ENCODE measurements around the gene PILRA. TPM values are rescaled to one million over a fixed set of nuclear protein-coding genes. Genes with fewer than 3 reads are reported as not detected.
A peak's percentile ranks its signal among the peaks of the same experiment; 100 is the strongest.
"Not testable (repeated sequence)": the region's sequence is repeated elsewhere in the genome, so short reads cannot be mapped to it uniquely, and the experiment has no call there.

Gene PILRA
- total RNA-seq, 2 experiments from 2014 or later = 8.1 to 11.5 TPM

DNA sequence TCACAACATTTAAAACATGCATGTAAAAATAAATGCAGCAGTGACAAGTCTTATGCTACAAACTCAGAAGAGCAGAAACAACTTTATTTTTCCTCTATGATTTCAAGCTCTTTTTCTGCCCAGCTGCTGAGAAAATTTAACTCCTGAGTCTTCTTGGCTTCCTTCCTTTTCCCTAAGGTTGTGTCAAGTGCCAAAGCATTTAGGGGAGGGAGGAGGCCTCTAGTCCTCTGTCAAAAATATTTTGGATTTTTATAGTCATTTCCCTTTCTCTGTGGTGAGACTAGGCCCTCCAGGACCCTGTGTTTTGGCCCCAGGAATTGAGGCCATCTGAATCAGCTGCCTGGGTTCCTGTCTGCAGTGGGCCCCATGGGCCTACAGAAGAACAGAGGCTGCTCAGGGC, 26.4 kb upstream of the PILRA start:
- peaks cover 48% of the 10 kb centered on the region for H3K4me1 Mint-ChIP-seq (ENCODE audit: low read depth)
- POLR2A ChIA-PET = interaction anchor here (1.5 kb wide), 1 partner anchor 81 kb away, joined by 7 read pairs; the partner anchor contains the start of gene ZCWPW1
- H3K27me3 Mint-ChIP-seq (ENCODE audit: low read depth) = no peaks in the 10 kb centered on the region
- CTCF ChIA-PET = interaction anchor here (0.7 to 2.8 kb wide), 7 partner anchors 54 to 433 kb away, joined by 3 to 13 read pairs (median 3); no protein-coding TSS in a partner anchor
- peak overlapping the region; percentile 13 for H3K27ac Mint-ChIP-seq
- no peaks in the 10 kb centered on the region for H3K9me3 Mint-ChIP-seq (ENCODE audit: insufficient read depth)
- H3K4me3 Mint-ChIP-seq = no peak overlapping the region
- no peak for ATAC-seq
- no peak for DNase-seq
- peaks cover 70% of the 10 kb centered on the region for H3K36me3 Mint-ChIP-seq (ENCODE audit: low read depth)

DNA sequence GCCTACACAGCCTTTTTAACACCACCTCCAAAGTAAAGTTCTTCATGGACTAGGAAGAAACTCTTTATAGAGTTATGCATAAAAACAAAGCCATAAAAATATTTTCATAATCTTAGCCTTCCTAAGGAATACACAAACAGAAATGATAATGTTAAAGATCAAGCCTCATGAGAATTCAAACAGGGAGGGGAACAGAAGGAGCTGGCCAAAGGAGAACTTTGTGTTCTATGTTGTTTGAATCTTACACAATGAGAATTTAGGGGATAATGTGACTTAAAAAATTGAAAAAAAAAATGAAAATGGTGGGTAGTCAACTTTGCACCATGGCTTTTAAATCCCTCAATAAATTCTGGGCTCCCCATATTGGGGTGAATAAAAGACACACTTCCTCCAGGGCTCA, 24.5 kb upstream of the PILRA start:
- ATAC-seq (no peak), DNase-seq (no peak)
- Mint-ChIP-seq H3K36me3 (ENCODE audit: low read depth) (peaks cover 70% of the 10 kb centered on the region), H3K27ac (no peak overlapping the region), H3K27me3 (ENCODE audit: low read depth) (no peaks in the 10 kb centered on the region), H3K4me1 (ENCODE audit: low read depth) (peaks cover 54% of the 10 kb centered on the region), H3K9me3 (ENCODE audit: insufficient read depth) (no peaks in the 10 kb centered on the region), H3K4me3 (no peak overlapping the region)
- CTCF ChIA-PET = interaction anchor here (0.9 kb wide), 1 partner anchor 216 kb away, joined by 3 read pairs; no protein-coding TSS in a partner anchor
- POLR2A ChIA-PET = interaction anchor here (0.9 kb wide), 1 partner anchor 429 kb away, joined by 3 read pairs; the partner anchor contains the start of gene TRIM4

DNA sequence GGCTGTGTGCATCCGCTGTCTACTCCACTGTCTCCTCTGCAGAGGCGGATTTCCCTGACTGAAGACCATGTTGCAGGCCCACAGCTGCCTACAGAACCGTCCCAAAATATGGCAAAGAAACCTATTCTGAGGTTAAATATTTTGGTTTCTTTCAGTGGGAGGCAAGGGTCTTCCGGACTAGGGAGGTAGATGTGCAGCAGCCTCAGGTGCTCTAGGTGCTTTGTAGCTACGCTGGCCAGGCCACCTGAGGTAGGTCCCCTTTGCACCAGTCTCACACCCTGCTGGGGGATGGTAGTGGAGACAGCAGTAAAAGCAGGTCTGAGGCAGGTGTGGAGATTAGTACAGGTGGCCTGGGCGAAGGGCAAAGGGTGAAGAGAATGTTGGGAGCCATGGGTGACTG, 23.5 kb upstream of the PILRA start:
- POLR2A ChIA-PET = no interaction called here
- Mint-ChIP-seq H3K36me3 (ENCODE audit: low read depth) (peaks cover 64% of the 10 kb centered on the region), H3K27ac (peak overlapping the region; percentile 44), H3K4me3 (no peak overlapping the region), H3K27me3 (ENCODE audit: low read depth) (no peaks in the 10 kb centered on the region), H3K4me1 (ENCODE audit: low read depth) (peaks cover 47% of the 10 kb centered on the region), H3K9me3 (ENCODE audit: insufficient read depth) (no peaks in the 10 kb centered on the region)
- DNase-seq = no peak
- no peak for ATAC-seq
- CTCF ChIA-PET = no interaction called here

DNA sequence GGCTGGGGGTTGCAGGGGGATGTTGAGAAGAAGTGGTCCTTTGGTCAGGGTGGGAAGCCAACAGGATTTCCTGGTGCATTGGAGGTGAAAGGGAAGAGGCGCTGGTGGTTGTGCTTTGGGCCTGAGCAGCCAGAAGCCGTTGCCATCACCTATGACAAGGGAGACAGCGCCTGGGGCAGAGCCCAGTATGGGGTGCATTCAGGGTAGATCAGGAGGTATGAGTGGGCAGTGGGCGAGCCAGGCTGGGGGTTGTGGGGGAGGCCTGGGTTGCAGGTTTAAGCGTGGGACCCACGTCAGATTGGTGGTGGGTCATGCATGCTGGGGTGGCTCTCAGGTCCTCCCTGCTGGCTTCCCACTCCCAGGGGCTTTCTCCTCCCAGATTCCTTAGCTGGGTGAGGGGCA, 21.6 kb upstream of the PILRA start:
- peaks cover 44% of the 10 kb centered on the region for H3K4me1 Mint-ChIP-seq (ENCODE audit: low read depth)

DNA sequence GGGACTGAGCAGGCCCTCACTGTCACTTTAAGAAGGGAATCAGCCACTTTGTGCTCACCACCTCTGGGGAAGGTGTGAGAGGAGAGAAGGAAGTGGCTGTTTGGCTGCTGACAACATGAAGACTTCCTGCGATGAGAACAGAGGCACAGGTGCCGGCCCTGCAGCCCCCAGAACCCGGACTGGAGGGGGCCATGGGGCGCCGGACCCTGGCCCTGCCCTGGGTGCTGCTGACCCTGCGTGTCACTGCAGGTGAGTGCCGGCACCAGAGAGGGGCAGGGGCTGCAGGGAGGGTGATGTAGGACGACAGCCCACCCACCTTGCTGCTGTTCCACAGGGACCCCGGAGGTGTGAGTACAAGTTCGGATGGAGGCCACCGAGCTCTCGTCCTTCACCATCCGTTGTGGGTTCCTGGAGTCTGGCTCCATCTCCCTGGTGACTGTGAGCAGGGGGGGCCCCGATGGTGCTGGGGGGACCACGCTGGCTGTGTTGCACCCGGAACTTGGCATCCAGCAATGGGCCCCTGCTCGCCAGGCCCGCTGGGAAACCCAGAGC, 21.0 kb upstream of the PILRA start:
- peaks cover 59% of the 10 kb centered on the region for H3K36me3 Mint-ChIP-seq (ENCODE audit: low read depth)
- CTCF ChIA-PET; H3K9me3 Mint-ChIP-seq (ENCODE audit: insufficient read depth); H3K27me3 Mint-ChIP-seq (ENCODE audit: low read depth); POLR2A ChIA-PET; DNase-seq: not testable (repeated sequence)
- peak overlapping the region; percentile 92 for H3K27ac Mint-ChIP-seq
- H3K4me3 Mint-ChIP-seq = peak overlapping the region; percentile 74
- H3K4me1 Mint-ChIP-seq (ENCODE audit: low read depth) = peaks cover 44% of the 10 kb centered on the region
- peak; percentile 83 for ATAC-seq

More for the DNA sequence above, 21.6 kb upstream of the PILRA start:
- ChIA-PET CTCF (no interaction called here), POLR2A (no interaction called here)
- ATAC-seq = peak; percentile 35
- Mint-ChIP-seq H3K27me3 (ENCODE audit: low read depth) (no peaks in the 10 kb centered on the region), H3K4me3 (peak overlapping the region; percentile 74), H3K27ac (peak overlapping the region; percentile 92), H3K9me3 (ENCODE audit: insufficient read depth) (no peaks in the 10 kb centered on the region), H3K36me3 (ENCODE audit: low read depth) (peaks cover 63% of the 10 kb centered on the region)
- no peak for DNase-seq

DNA sequence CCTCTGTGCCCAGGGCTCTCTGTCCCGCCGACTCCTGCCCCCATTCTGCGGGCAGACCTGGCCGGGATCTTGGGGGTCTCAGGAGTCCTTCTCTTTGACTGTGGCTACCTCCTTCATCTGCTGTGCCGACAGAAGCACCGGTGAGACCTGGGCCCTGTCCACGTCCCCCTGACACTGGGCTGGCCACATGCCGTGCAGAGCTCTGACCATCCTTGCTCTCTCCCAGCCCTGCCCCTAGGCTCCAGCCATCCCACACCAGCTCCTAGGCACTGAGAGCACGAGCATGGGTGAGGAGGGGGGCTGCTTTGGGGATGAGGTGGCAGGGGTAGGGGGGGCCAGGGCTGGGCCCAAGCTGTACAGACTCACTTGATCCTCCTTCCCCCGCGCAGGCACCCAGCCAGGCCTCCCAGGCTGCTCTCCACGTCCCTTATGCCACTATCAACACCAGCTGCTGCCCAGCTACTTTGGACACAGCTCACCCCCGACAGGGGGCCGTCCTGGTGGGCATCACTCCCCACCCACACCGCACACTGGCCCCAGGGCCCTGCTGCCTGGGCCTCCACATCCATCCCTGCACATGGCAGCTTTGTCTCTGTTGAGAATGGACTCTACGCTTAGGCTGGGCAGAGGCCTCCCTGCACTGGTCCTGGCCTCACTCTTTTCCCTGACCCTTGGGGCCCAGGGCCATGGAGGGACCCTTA, 20.2 kb upstream of the PILRA start:
- DNase-seq = no peak
- Mint-ChIP-seq H3K9me3 (ENCODE audit: insufficient read depth) (no peaks in the 10 kb centered on the region), H3K27me3 (ENCODE audit: low read depth) (no peaks in the 10 kb centered on the region), H3K4me3 (peak overlapping the region; percentile 67), H3K4me1 (ENCODE audit: low read depth) (peaks cover 44% of the 10 kb centered on the region), H3K36me3 (ENCODE audit: low read depth) (peaks cover 55% of the 10 kb centered on the region), H3K27ac (peak overlapping the region; percentile 92)
- ChIA-PET POLR2A (no interaction called here), CTCF (no interaction called here)
- no peak for ATAC-seq

DNA sequence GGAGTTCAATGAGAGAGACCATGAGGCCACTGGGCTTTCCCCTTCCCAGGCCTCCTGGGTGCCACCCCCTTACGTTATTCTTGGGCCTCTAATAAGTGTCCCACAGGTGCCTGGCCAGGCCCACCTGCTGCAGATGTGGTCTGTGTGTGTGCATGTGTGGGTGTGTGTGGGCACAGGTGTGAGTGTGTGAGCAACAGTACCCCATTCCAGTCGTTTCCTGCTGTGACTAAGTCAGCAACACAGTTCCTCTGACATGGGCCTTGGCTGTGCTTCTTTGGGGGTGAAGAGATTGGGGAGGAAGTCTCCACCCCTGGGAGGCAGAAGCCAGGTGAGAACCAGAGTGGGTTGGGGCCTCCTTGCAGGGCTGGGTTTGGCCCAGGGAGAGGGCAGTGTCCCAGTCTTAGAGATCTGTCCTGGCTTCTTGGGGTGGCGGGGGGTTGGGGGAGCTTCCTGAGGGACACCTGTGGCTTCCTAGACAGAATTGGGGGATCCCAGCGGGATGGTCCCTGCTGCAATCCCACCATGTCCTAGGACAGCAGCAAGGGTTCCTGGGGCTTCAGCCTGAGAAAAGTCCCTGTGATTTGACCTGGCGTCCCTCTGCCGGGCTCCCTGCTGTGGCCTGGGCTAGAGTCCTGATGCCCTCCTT, 19.5 kb upstream of the PILRA start:
- ATAC-seq (no peak), DNase-seq (peak; percentile 35)
- H3K4me1 Mint-ChIP-seq (ENCODE audit: low read depth) = peaks cover 44% of the 10 kb centered on the region
- H3K9me3 Mint-ChIP-seq (ENCODE audit: insufficient read depth) = no peaks in the 10 kb centered on the region
- peak overlapping the region; percentile 92 for H3K27ac Mint-ChIP-seq
- H3K27me3 Mint-ChIP-seq (ENCODE audit: low read depth) = no peaks in the 10 kb centered on the region
- peaks cover 53% of the 10 kb centered on the region for H3K36me3 Mint-ChIP-seq (ENCODE audit: low read depth)
- peak overlapping the region; percentile 67 for H3K4me3 Mint-ChIP-seq
- ChIA-PET CTCF (no interaction called here), POLR2A (no interaction called here)

DNA sequence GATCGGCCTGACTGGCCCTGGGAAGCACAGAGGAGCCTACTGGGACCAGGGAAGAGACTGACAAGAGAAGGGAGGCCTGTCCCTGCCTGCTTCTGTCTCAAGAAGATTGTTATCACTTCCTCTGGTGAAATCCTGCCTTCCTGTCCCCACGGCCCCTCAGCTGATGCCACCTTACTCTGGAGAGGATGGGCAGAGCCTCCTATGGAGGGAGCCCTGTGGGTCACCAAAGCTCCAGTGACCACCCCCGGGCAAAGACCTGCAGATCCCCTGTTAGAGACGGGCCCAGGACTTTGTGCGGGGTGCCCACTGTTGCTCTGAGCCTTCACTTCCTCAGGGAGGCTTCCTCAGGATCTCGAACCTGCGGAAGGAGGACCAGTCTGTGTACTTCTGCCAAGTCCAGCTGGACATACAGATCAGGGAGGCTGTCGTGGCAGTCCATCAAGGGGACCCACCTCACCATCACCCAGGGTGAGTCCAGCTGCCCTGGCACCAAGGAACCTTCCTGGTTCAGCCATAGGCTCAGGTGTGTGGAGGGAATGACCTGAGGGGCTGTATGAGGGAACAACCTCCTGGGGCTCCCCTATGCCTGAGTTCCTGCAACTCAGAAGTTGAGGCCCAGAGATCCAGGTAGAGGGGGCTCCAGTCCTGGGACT, 16.7 kb upstream of the PILRA start:
- Mint-ChIP-seq H3K27me3 (ENCODE audit: low read depth) (no peaks in the 10 kb centered on the region), H3K4me3 (no peak overlapping the region), H3K36me3 (ENCODE audit: low read depth) (peaks cover 55% of the 10 kb centered on the region), H3K27ac (peak overlapping the region; percentile 46), H3K4me1 (ENCODE audit: low read depth) (peaks cover 28% of the 10 kb centered on the region), H3K9me3 (ENCODE audit: insufficient read depth) (no peaks in the 10 kb centered on the region)
- DNase-seq (no peak), ATAC-seq (no peak)
- ChIA-PET CTCF (no interaction called here), POLR2A (interaction anchor here (0.9 kb wide), 1 partner anchor 8 kb away, joined by 3 read pairs; no protein-coding TSS in a partner anchor)

DNA sequence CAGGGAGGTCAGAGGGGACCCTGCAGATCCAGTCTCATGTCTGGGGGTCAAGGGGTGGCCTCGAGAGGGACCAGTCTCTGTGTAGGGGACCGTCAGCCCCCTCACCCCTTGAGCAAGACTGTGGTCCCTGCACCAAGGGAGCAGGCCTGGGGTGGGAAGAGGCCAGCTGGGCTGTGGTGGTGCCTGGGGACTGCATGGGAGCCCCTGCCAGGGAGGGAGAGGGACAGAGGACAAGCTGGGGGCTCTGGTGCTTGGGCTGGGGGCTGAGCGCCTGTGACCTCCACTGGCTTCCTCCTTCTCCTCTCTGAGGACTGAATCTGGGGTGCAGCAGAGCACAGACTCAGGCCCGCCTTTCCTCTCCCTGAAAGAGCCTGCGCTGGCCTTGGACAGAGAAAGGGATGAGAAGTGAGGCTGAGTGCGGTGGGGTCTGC, 16.1 kb upstream of the PILRA start:
- no peaks in the 10 kb centered on the region for H3K27me3 Mint-ChIP-seq (ENCODE audit: low read depth)
- ChIA-PET POLR2A (interaction anchor here (0.9 kb wide), 1 partner anchor 8 kb away, joined by 3 read pairs; no protein-coding TSS in a partner anchor), CTCF (no interaction called here)
- peak overlapping the region; percentile 46 for H3K27ac Mint-ChIP-seq
- no peak for DNase-seq
- no peak overlapping the region for H3K4me3 Mint-ChIP-seq
- no peak for ATAC-seq
- peaks cover 60% of the 10 kb centered on the region for H3K36me3 Mint-ChIP-seq (ENCODE audit: low read depth)
- no peaks in the 10 kb centered on the region for H3K9me3 Mint-ChIP-seq (ENCODE audit: insufficient read depth)
- peaks cover 23% of the 10 kb centered on the region for H3K4me1 Mint-ChIP-seq (ENCODE audit: low read depth)

DNA sequence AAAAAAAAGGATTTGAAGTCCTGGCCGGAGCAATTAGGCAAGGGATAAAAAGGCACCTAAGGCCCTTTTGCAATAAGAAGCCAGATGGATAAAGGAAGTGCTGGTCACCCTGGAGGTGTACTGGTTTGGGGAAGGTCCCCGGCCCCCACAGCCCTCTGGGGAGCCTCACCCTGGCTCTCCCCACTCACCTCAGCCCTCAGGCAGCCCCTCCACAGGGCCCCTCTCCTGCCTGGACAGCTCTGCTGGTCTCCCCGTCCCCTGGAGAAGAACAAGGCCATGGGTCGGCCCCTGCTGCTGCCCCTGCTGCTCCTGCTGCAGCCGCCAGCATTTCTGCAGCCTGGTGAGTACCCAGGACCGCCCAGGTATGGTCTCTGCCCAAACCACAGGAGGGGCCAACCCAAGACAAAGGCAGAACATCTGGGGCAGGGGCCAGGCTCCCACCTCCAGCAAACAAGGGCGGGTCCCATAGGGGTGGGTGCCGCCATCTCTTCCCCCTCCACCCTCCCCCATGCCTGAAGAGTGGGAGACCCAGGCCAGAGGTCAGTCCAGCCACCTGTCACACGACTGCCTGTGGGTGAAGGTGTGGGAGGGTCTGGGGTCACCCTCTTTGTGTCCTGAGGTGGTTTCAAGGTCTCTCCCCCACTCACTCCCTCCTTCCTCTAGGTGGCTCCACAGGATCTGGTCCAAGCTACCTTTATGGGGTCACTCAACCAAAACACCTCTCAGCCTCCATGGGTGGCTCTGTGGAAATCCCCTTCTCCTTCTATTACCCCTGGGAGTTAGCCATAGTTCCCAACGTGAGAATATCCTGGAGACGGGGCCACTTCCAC, 15.0 kb upstream of the PILRA start, which contains the start of gene PILRB:
Gene PILRB (plus strand): TSS at position 91 of the 830 bp plus-strand sequence. CDS start 186 bp downstream, at position 277.
- ATAC-seq (no peak), DNase-seq (no peak)
- H3K4me3 Mint-ChIP-seq = no peak within 1 kb of the TSS
- no peaks in the 10 kb centered on the region for H3K9me3 Mint-ChIP-seq (ENCODE audit: insufficient read depth)
- ChIA-PET POLR2A (no interaction called here), CTCF (no interaction called here)
- peaks cover 16% of the 10 kb centered on the region for H3K4me1 Mint-ChIP-seq (ENCODE audit: low read depth)
- H3K36me3 Mint-ChIP-seq (ENCODE audit: low read depth) = peaks cover 66% of the 10 kb centered on the region
- peak within 1 kb of the TSS; percentile 46 for H3K27ac Mint-ChIP-seq
- H3K27me3 Mint-ChIP-seq (ENCODE audit: low read depth) = no peaks in the 10 kb centered on the region

DNA sequence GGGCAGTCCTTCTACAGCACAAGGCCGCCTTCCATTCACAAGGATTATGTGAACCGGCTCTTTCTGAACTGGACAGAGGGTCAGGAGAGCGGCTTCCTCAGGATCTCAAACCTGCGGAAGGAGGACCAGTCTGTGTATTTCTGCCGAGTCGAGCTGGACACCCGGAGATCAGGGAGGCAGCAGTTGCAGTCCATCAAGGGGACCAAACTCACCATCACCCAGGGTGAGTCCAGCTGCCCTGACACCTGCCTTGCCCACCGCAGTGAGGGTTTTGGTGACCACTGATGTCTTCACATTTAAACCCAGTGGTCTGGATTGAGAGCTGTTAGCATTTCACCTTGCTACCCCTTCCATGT, 14.5 kb upstream of the PILRA start:
- DNase-seq (no peak), ATAC-seq (no peak)
- H3K4me3 Mint-ChIP-seq = no peak overlapping the region
- ChIA-PET POLR2A (interaction anchor here (1.2 kb wide), 1 partner anchor 91 kb away, joined by 3 read pairs; no protein-coding TSS in a partner anchor), CTCF (no interaction called here)
- no peak overlapping the region for H3K27ac Mint-ChIP-seq
- H3K9me3 Mint-ChIP-seq (ENCODE audit: insufficient read depth) = no peaks in the 10 kb centered on the region
- peaks cover 66% of the 10 kb centered on the region for H3K36me3 Mint-ChIP-seq (ENCODE audit: low read depth)
- no peaks in the 10 kb centered on the region for H3K27me3 Mint-ChIP-seq (ENCODE audit: low read depth)
- H3K4me1 Mint-ChIP-seq (ENCODE audit: low read depth) = peaks cover 13% of the 10 kb centered on the region

Data from activated CD8-positive, alpha-beta T cell treated with anti-CD3 and anti-CD28 coated beads, Interleukin-2, amount 10 ng/mL, durations not matched to agents 7 days and 5 days (primary cell).